HG02870 (cell line): ENCODE results near the gene ZSWIM5.
A peak's percentile ranks its signal among the peaks of the same experiment; 100 is the strongest.

Experiments
- ATAC-seq: cut with Tn5 transposase; IDR thresholded peaks from one replicate; pipeline ENCODE4 v1.9.1; 2021; ENCODE audit warnings: mild to moderate bottlenecking, moderate library complexity; ENCODE audit not compliant: unreplicated experiment

ZSWIM5 gene

DNA sequence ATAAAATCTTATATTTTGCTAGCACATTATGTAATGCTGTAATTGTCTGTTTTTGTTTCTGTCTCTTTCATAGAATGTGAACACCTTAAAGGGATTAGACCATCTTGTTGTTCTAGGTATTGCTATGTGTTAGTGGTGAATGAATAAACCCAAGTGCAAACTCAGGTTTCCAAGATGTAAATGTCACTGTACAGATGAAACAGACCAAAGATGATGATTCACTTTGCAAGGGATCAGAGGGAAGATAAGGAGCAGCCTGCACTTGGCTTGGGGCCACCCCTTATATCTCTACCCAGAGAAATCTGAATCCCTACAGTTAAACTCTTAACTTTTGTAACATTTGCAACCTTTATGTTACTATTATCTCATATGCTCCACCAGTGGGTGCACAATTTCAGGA is 168.9 kb downstream of the ZSWIM5 start:
- ATAC-seq, result no peak

DNA sequence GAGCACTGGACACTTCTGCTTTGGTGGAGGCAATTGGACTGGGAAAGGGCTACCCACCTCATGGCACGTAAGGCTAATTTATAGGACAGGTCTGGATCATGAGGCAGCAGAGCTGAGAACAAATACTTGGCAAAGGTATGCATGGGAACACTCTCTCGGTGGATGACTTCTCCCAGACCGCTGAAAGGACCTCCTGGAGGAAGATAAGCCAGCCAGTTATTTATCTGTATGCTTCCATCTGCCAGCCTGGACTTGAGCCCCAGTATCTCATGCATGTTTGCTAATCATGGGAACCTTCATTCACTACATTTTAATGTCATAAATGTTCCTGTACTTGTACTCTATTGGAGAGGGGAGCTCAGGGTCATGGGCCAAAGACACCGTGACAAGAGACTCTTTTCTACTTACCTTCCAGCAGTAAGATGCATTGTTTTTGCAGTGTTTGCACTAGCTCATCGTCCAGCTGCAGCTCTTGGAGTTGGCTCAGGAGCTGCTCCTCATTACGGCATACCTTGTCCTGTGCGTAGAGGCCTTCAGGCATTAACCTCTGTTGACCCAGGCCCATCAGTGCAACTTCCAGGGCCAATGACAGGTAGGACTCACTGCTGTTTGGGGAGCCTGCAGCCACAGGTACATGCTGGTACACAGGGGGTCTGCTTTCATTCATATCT is 170.6 kb downstream of the ZSWIM5 start:
- ATAC-seq, result no peak

DNA sequence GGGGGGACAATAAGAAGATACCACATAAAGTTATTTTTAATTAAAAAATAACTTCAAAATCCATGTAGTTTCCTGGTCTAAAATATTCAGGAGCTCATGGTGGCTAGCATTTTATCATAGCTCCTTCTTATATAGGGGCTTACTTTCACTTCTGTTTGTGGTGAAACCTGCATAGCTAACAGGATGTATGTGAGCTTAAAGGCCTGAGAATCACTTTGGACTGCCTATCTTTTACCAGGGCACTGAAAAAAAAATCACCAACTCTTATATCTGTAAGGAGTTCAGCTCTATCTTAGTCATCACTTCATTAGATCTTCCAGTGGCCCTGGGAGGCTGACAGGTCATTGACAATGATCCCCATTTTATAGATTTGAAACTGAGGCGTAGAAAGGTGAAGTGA is 173.0 kb downstream of the ZSWIM5 start:
- ATAC-seq, result no peak

DNA sequence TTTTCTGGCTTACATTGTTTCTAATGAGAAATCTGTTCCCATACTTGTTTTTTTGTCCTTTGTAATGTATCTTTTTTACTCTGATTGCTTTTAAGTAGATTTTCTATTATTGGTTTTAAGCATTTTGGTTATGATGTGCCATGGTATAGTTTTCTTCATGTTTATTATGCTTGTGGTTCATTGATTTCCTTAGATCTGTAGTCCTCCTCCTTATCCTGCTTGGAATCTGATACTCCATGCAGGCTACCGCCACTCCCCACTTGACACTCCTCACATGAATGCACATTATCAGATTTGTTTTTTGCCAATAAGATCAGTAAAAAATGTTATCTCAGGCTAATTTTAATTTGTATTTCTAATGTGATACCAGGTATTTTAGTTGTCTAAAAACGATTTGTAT is 173.6 kb downstream of the ZSWIM5 start:
- ATAC-seq, result no peak

- ATAC-seq, result no peak
Observed at GRCh38 chr1:45026446-45026845, 180.0 kb downstream of the ZSWIM5 start.

GRCh38 chr1:45023663-45024062 is 182.7 kb downstream of the ZSWIM5 start:
- no peak for ATAC-seq

DNA sequence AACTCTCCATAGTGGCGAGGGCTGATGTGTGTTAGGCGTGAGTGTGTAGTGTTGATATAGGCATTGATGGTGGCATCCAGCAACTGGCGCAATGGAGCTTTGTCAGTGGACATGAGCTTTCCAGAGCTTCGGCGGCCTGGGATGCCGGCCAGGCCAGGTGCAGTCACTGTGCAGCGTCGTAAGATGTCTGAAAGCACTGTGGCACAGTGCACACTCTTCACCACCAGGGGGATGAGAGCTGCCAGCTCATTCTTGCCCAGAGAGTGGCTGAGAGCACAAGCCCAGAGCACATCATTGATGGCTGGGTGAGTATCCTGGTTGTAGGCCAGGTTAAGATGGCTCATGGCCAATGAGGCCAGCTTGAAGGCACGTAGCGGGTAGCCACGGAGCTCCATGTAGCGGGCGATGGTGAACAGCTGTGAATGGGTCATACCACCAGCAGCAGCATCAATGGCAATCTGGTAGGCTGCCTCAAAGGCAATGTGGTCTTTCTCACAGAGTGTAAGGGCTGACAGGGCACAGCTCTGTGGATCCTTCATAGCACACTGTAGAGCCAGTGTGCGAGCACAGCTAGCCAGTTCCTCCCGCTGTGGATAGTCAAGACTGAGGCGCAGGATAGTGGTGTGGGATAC is 187.7 kb downstream of the ZSWIM5 start:
- no peak for ATAC-seq

DNA sequence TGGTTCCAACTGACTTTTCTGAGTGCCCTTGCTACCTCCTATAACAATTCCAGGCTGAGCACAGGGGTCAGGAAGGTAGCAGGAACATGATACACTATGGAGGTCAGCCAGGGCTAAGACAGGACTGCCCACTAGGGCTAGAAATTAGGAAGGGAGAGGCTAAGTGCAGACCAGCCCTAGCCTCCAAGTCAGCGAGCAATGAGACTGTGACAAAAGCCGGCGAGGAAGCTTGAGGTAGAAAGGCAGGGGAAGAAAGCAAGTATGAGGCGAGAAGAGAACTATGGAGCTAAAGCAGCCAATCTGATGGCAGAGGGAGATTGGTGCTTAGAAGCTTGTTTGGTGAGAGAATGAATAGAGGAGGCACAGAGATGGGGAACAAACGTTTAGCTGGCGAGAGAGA is 189.6 kb downstream of the ZSWIM5 start:
- ATAC-seq, result no peak

- no peak for ATAC-seq
Observed at GRCh38 chr1:45016090-45016697, 190.2 kb downstream of the ZSWIM5 start.

DNA sequence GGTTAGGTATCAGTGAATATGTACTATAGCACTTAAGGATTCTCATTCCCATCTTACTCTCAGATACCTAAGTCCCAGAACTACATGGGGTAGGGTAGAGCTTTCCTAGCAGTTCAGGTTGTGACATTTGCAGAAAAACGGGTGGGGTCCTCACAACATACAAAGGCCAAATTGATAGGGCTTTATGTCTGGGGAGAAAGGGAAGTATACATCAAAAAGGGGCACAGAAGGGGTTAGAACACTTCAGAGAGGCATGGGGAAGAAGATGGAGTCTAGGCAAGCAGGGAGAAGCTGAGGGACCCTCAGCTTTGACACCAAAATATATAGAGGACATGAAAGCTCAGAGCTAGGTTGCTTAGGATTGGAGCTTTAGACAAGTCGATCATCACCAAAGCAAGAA is 190.7 kb downstream of the ZSWIM5 start:
- ATAC-seq, result no peak

- ATAC-seq, result no peak
Observed at GRCh38 chr1:45014321-45015028, 191.9 kb downstream of the ZSWIM5 start.

- no peak for ATAC-seq
Observed at GRCh38 chr1:45013551-45014209, 192.7 kb downstream of the ZSWIM5 start.

DNA sequence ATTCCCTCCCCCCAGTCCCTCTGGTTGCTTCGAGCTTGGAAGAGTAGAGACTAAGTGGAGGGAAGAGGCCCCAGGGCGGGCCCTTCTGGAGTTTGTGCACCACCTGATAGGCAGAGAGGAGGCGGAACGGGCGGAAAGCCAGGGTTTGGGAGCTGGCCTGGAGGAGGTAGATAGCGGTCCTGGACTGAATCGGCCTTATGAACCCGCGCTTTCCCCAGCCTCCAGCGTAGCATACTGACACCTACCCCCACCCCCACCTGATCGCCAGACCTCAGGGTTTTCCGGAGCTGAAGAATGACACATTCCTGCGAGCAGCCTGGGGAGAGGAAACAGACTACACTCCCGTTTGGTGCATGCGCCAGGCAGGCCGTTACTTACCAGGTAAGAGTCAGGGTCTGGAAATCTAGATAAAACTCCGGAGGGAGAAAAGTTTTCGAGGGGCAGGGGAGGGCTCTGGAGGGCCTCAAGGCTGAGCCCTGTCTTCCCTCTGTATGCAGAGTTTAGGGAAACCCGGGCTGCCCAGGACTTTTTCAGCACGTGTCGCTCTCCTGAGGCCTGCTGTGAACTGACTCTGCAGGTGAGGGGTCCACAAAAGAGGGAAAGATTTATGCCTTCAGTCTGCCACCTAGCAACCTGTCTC is 193.6 kb downstream of the ZSWIM5 start:
- no peak for ATAC-seq

- ATAC-seq, result peak; percentile 56
Observed at GRCh38 chr1:45011837-45012638, 194.4 kb downstream of the ZSWIM5 start, which contains the start of gene UROD. UROD (plus strand) TSS chr1:45012254; CDS start chr1:45012266, 12 bp downstream.

GRCh38 chr1:45010855-45011811 is 195.3 kb downstream of the ZSWIM5 start, which contains the start of gene HECTD3:
HECTD3 (minus strand) TSS chr1:45011324; CDS start chr1:45011257, 67 bp downstream.
- ATAC-seq, result peak; percentile 68

- ATAC-seq, result no peak
Observed at GRCh38 chr1:45009956-45010854, 196.2 kb downstream of the ZSWIM5 start.

DNA sequence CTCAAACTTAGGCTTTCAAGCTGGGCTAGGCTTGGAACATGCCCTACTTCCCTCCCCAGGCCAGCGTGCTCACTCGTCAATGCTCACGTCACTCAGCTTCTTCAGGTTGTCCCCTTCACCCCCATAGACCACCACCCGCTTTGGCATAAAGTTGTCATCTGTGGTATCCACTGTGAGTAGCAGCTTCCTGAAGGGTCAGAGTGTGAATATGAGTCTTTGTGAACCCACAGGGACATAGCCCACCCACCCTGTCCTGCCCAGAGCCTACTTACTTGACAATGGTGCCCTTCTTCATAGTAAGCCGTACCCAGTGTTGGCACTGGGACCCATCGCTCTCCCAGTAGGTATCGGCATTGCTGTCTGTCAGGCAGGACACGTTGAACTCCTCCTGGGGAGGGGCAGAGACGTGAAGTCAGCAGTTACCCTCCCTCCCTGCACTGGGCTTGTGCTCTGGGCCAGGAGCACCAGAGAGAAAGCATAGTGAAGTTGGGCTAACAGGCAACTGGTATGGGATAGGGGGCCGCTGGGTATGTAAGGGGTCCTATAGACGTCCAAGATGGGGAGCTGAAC is 197.0 kb downstream of the ZSWIM5 start:
- ATAC-seq, result no peak
